ENCODE results near the gene CSNK2A2. TPM values are rescaled to one million over a fixed set of nuclear protein-coding genes. Genes with fewer than 3 reads are reported as not detected.

CSNK2A2 gene
- total RNA-seq, 1 donor from 2014 or later = 77.9 TPM

DNA sequence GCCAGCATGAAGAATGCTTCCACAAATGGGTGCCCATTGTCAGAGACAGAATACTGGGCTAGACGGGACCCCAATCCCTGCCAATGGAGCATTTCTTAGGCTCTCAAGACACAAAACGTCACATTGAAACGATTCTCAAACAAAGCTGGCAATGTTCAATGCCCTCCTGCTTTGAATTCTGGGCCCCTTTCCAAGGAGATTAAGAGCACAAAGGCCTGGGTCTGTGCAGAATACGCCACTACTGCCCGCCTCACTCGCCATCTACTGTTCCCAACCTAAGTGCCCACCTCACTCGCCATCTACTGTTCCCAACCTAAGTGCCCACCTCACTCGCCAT, 78.4 kb downstream of the CSNK2A2 start:
- peaks cover 14% of the 10 kb centered on the region for H3K36me3 Mint-ChIP-seq (ENCODE audit: unreplicated experiment)
- no peak overlapping the region for H3K4me3 Mint-ChIP-seq (ENCODE audit: unreplicated experiment)
- TF ChIP-seq CTCF (IDR thresholded peaks at IDR 0.05) = no peak
- no peak overlapping the region for H3K27ac Mint-ChIP-seq (ENCODE audit: unreplicated experiment)
- H3K27me3 Mint-ChIP-seq (ENCODE audit: unreplicated experiment) = no peaks in the 10 kb centered on the region
- DNase-seq (ENCODE audit: extremely low spot score, unreplicated experiment) = no peak
- H3K4me1 Mint-ChIP-seq (ENCODE audit: unreplicated experiment) = peaks cover 27% of the 10 kb centered on the region
- H3K9me3 Mint-ChIP-seq (ENCODE audit: unreplicated experiment) = no peaks in the 10 kb centered on the region

- Mint-ChIP-seq H3K27ac (ENCODE audit: unreplicated experiment) (no peak overlapping the region), H3K27me3 (ENCODE audit: unreplicated experiment) (no peaks in the 10 kb centered on the region), H3K36me3 (ENCODE audit: unreplicated experiment) (peaks cover 15% of the 10 kb centered on the region), H3K4me3 (ENCODE audit: unreplicated experiment) (no peak overlapping the region), H3K4me1 (ENCODE audit: unreplicated experiment) (peaks cover 25% of the 10 kb centered on the region), H3K9me3 (ENCODE audit: unreplicated experiment) (no peaks in the 10 kb centered on the region)
- no peak for TF ChIP-seq CTCF (IDR thresholded peaks at IDR 0.05)
- no peak for DNase-seq (ENCODE audit: extremely low spot score, unreplicated experiment)
Observed at GRCh38 chr16:58118801-58119508, 79.0 kb downstream of the CSNK2A2 start.

- no peak for TF ChIP-seq CTCF (IDR thresholded peaks at IDR 0.05)
- peaks cover 27% of the 10 kb centered on the region for H3K36me3 Mint-ChIP-seq (ENCODE audit: unreplicated experiment)
- no peak overlapping the region for H3K27ac Mint-ChIP-seq (ENCODE audit: unreplicated experiment)
- DNase-seq (ENCODE audit: extremely low spot score, unreplicated experiment) = no peak
- no peaks in the 10 kb centered on the region for H3K27me3 Mint-ChIP-seq (ENCODE audit: unreplicated experiment)
- H3K9me3 Mint-ChIP-seq (ENCODE audit: unreplicated experiment) = no peaks in the 10 kb centered on the region
- H3K4me1 Mint-ChIP-seq (ENCODE audit: unreplicated experiment) = peaks cover 17% of the 10 kb centered on the region
- H3K4me3 Mint-ChIP-seq (ENCODE audit: unreplicated experiment) = no peak overlapping the region
Observed at GRCh38 chr16:58116529-58116928, 81.4 kb downstream of the CSNK2A2 start.

DNA sequence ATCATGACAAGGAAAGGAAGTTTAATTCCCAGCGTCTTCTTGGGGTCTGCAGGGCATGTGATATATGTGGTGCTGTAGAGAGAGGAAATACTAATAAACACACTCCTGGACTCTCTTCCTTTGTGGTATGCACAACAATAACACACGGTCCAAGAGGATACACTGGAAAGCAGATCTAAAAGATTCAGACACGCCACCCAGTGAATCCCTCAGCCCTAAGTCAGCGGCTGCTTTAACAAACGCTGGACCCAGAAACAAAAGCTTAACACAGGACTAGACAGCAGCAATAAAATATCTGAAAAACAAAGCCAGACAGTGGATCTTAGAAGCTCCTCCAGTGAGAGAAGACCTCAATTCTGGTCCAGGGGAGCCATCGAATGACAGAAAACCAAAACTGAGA, 81.8 kb downstream of the CSNK2A2 start:
- no peak overlapping the region for H3K4me3 Mint-ChIP-seq (ENCODE audit: unreplicated experiment)
- no peaks in the 10 kb centered on the region for H3K27me3 Mint-ChIP-seq (ENCODE audit: unreplicated experiment)
- no peak for TF ChIP-seq CTCF (IDR thresholded peaks at IDR 0.05)
- no peaks in the 10 kb centered on the region for H3K9me3 Mint-ChIP-seq (ENCODE audit: unreplicated experiment)
- H3K27ac Mint-ChIP-seq (ENCODE audit: unreplicated experiment) = no peak overlapping the region
- DNase-seq (ENCODE audit: extremely low spot score, unreplicated experiment) = no peak
- peaks cover 27% of the 10 kb centered on the region for H3K36me3 Mint-ChIP-seq (ENCODE audit: unreplicated experiment)
- peaks cover 13% of the 10 kb centered on the region for H3K4me1 Mint-ChIP-seq (ENCODE audit: unreplicated experiment)

GRCh38 chr16:58114827-58115825, 82.8 kb downstream of the CSNK2A2 start:
- Mint-ChIP-seq H3K36me3 (ENCODE audit: unreplicated experiment) (peaks cover 27% of the 10 kb centered on the region), H3K27me3 (ENCODE audit: unreplicated experiment) (no peaks in the 10 kb centered on the region), H3K4me3 (ENCODE audit: unreplicated experiment) (no peak overlapping the region), H3K4me1 (ENCODE audit: unreplicated experiment) (peaks cover 11% of the 10 kb centered on the region), H3K27ac (ENCODE audit: unreplicated experiment) (no peak overlapping the region), H3K9me3 (ENCODE audit: unreplicated experiment) (no peaks in the 10 kb centered on the region)
- no peak for DNase-seq (ENCODE audit: extremely low spot score, unreplicated experiment)
- TF ChIP-seq CTCF (IDR thresholded peaks at IDR 0.05) = no peak

Data from osteocyte (in vitro differentiated cells).